ENCODE results near the gene SYS1. TPM values are rescaled to one million over a fixed set of nuclear protein-coding genes. Genes with fewer than 3 reads are reported as not detected.

The SYS1 gene
- total and polyA plus RNA-seq, 2 of the 8 experiments (the other 6 are each of a cell fraction or from before 2014, with no cell fraction given), result 19.6 to 50.8 TPM

DNA sequence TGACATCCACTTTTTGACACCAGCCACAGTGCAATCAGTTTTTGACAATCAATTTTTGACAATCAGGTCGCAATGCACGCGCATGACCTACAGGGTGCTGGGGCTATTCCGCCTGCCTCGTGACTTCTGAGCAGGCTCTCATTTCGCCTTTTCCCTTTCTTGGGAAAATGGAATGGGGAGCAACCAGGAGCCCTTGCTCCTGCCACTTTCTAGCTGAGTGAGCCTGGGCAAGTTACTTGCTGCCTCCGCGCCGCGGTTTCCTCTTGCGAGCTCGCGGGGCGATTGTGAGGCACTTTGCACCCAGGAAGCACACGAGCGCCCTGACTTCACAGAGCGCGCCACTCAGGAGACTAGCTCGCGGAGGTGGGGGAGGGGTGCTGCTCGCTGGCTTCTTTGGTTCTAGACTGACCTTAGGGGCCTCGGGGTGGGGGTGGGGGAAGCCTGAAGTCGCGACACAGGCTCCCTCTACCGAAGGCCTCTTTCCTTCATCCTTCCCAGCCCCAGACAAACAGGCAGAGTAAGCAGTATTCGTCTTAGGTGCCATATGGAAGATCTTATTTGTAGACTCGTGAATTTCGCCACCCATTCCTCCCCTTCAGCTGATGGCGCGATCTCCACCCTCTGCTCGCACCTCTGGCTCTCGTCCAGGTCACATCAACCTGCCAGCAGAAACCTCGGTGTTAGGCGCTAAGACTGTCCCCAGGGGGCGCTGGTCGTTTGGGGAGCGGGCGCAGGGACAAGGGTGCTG, 10.6 kb downstream of the SYS1 start (continued):
- TF ChIP-seq, protein P1, sequence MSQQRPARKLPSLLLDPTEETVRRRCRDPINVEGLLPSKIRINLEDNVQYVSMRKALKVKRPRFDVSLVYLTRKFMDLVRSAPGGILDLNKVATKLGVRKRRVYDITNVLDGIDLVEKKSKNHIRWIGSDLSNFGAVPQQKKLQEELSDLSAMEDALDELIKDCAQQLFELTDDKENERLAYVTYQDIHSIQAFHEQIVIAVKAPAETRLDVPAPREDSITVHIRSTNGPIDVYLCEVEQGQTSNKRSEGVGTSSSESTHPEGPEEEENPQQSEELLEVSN (IDR thresholded peaks at IDR 0.05), result 0 out of 2 replicates have a peak, but pooled peaks have one; percentile 5
- TF ChIP-seq CHD2 (IDR thresholded peaks at IDR 0.05; ENCODE audit: low read length) (no peak), POLR2AphosphoS5 (IDR thresholded peaks at IDR 0.05; ENCODE audit: low read depth, low read length) (no peak), BRCA1 (IDR thresholded peaks at IDR 0.05; ENCODE audit: low read depth, low read length) (no peak), RBBP5 (IDR thresholded peaks at IDR 0.05; ENCODE audit: borderline replicate concordance, low read depth, low read length) (peak; percentile 30), SAP30 (IDR thresholded peaks at IDR 0.05; ENCODE audit: insufficient read depth, insufficient replicate concordance, low read length) (no peak), EZH2 (IDR thresholded peaks at IDR 0.05; ENCODE audit: low read depth, low read length, severe bottlenecking) (no peak), BCL11A (IDR thresholded peaks at IDR 0.05; ENCODE audit: low read depth in 2 of 2, low read length in 2 of 2) (no peak), YY1 (IDR thresholded peaks at IDR 0.05; ENCODE audit: low read depth, low read length) (no peak), TEAD4 (IDR thresholded peaks at IDR 0.05; ENCODE audit: low read depth, low read length) (no peak), TBP (IDR thresholded peaks at IDR 0.05; ENCODE audit: low read depth, low read length) (no peak), RXRA (IDR thresholded peaks at IDR 0.05; ENCODE audit: insufficient read depth, low read depth, low read length) (no peak), CBX5 (IDR thresholded peaks at IDR 0.05; ENCODE audit: low read depth, low read length) (no peak), JUND (IDR thresholded peaks at IDR 0.05; ENCODE audit: low read length) (no peak), SP4 (IDR thresholded peaks at IDR 0.05; ENCODE audit: low read length) (no peak), CHD1 (IDR thresholded peaks at IDR 0.05; ENCODE audit: low read depth, low read length) (no peak), TAF7 (optimal IDR thresholded peaks at IDR 0.05; ENCODE audit: borderline replicate concordance, low read depth, low read length) (no peak), TCF12 (IDR thresholded peaks at IDR 0.05; ENCODE audit: low read depth, low read length) (no peak), RAD21 (IDR thresholded peaks at IDR 0.05 in 1 of 2, conservative IDR thresholded peaks at IDR 0.05 in 1 of 2; ENCODE audit: low read depth in 2 of 2, low read length in 2 of 2) (peak; percentile 77 to 85), SIRT6 (IDR thresholded peaks at IDR 0.05; ENCODE audit: low read length) (no peak), BACH1 (IDR thresholded peaks at IDR 0.05; ENCODE audit: low read length) (no peak), MAFK (IDR thresholded peaks at IDR 0.05; ENCODE audit: low read depth, low read length) (no peak), NANOG (IDR thresholded peaks at IDR 0.05; ENCODE audit: insufficient read depth, low read depth, low read length, poor library complexity, severe bottlenecking) (no peak), GABPA (IDR thresholded peaks at IDR 0.05; ENCODE audit: borderline replicate concordance, insufficient read depth, low read length) (peak; percentile 21; the same call in 1 of the 2 replicates)
- TF ChIP-seq, protein P2, sequence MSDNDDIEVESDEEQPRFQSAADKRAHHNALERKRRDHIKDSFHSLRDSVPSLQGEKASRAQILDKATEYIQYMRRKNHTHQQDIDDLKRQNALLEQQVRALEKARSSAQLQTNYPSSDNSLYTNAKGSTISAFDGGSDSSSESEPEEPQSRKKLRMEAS (IDR thresholded peaks at IDR 0.05), result peak; percentile 61

Data from H1 (cell line).